ENCODE data around the gene AHDC1. TPM values are rescaled to one million over a fixed set of nuclear protein-coding genes. Genes with fewer than 3 reads are reported as not detected.
A peak's percentile ranks its signal among the peaks of the same experiment; 100 is the strongest.

The AHDC1 gene
- total RNA-seq, 4 donors from 2014 or later: 26.4 to 39.9 (median 34.6) TPM

- TF ChIP-seq EP300 (IDR thresholded peaks at IDR 0.05) (no peak), POLR2A (IDR thresholded peaks at IDR 0.05) (no peak), CTCF (IDR thresholded peaks at IDR 0.05) (no peak)
- Histone ChIP-seq H3K4me3 (no peak overlapping the region), H3K4me1 (peaks cover 0 to 68% (median 34%) of the 10 kb centered on the region in 4 donors), H3K36me3 (peaks cover 0 to 50% (median 0%) of the 10 kb centered on the region in 3 donors), H3K27me3 (no peaks in the 10 kb centered on the region), H3K9me3 (no peaks in the 10 kb centered on the region), H3K27ac (peak overlapping the region; percentile 10 to 80 (median 58))
- WGBS, 2 donors: 21 to 24% methylated on average over 10 to 11 of the region's 11 CpGs
- no peak for DNase-seq (ENCODE audit: low spot score in 2 of 2)
These were observed 67.2 kb downstream of the AHDC1 start for GRCh38 chr1:27536767-27537166.

GRCh38 chr1:27536010-27536757, 67.8 kb downstream of the AHDC1 start:
- peaks cover 0 to 54% (median 0%) of the 10 kb centered on the region in 3 donors for H3K36me3 ChIP-seq
- H3K27me3 ChIP-seq: no peaks in the 10 kb centered on the region
- TF ChIP-seq POLR2A (IDR thresholded peaks at IDR 0.05) (no peak), CTCF (IDR thresholded peaks at IDR 0.05) (no peak), EP300 (IDR thresholded peaks at IDR 0.05) (no peak)
- WGBS, 2 donors: 50 to 62% methylated on average over 15 of the region's 15 CpGs
- no peak overlapping the region for H3K4me3 ChIP-seq
- DNase-seq (ENCODE audit: low spot score in 2 of 2): no peak
- peak overlapping the region; percentile 19 to 80 (median 58) for H3K27ac ChIP-seq
- H3K9me3 ChIP-seq: no peaks in the 10 kb centered on the region
- H3K4me1 ChIP-seq: peaks cover 0 to 63% (median 34%) of the 10 kb centered on the region in 4 donors

- Histone ChIP-seq H3K36me3 (peaks cover 0 to 54% (median 0%) of the 10 kb centered on the region in 3 donors), H3K4me1 (peaks cover 0 to 55% (median 30%) of the 10 kb centered on the region in 4 donors), H3K27ac (peak overlapping the region in 3 of 4 donors; percentile 38 to 80 (median 77)), H3K27me3 (no peaks in the 10 kb centered on the region), H3K9me3 (no peaks in the 10 kb centered on the region), H3K4me3 (no peak overlapping the region)
- DNase-seq (ENCODE audit: low spot score in 2 of 2): no peak
- 3 to 4% methylated on average over 2 of the region's 2 CpGs for WGBS, 2 donors
- no peak for TF ChIP-seq CTCF (IDR thresholded peaks at IDR 0.05)
- TF ChIP-seq EP300 (IDR thresholded peaks at IDR 0.05): no peak
- no peak for TF ChIP-seq POLR2A (IDR thresholded peaks at IDR 0.05)
These were observed 68.6 kb downstream of the AHDC1 start for GRCh38 chr1:27535386-27535785.

GRCh38 chr1:27531959-27532685, 71.8 kb downstream of the AHDC1 start:
- TF ChIP-seq EP300 (IDR thresholded peaks at IDR 0.05) (no peak), CTCF (IDR thresholded peaks at IDR 0.05) (no peak), POLR2A (IDR thresholded peaks at IDR 0.05) (no peak)
- Histone ChIP-seq H3K27ac (peak overlapping the region in 2 of 4 donors; percentile 81 to 88), H3K36me3 (peaks cover 0 to 41% (median 0%) of the 10 kb centered on the region in 3 donors), H3K27me3 (no peaks in the 10 kb centered on the region), H3K4me3 (no peak overlapping the region), H3K4me1 (peaks cover 0 to 53% (median 44%) of the 10 kb centered on the region in 4 donors), H3K9me3 (no peaks in the 10 kb centered on the region)
- 85 to 87% methylated on average over 14 of the region's 14 CpGs for WGBS, 2 donors
- no peak for DNase-seq (ENCODE audit: low spot score in 2 of 2)

GRCh38 chr1:27530192-27530591, 73.8 kb downstream of the AHDC1 start:
- WGBS, 2 donors: 92 to 96% methylated on average over 10 of the region's 10 CpGs
- DNase-seq (ENCODE audit: low spot score in 2 of 2): no peak
- Histone ChIP-seq H3K36me3 (peaks cover 0 to 39% (median 0%) of the 10 kb centered on the region in 3 donors), H3K27ac (peak overlapping the region; percentile 72 to 88 (median 80)), H3K4me3 (no peak overlapping the region), H3K4me1 (peaks cover 0 to 53% (median 44%) of the 10 kb centered on the region in 4 donors), H3K27me3 (no peaks in the 10 kb centered on the region), H3K9me3 (no peaks in the 10 kb centered on the region)
- TF ChIP-seq POLR2A (IDR thresholded peaks at IDR 0.05) (no peak), CTCF (IDR thresholded peaks at IDR 0.05) (no peak), EP300 (IDR thresholded peaks at IDR 0.05) (no peak)
